Mucosa of descending colon (tissue), 3 donors: ENCODE results near the gene TUBA1A. TPM values are rescaled to one million over a fixed set of nuclear protein-coding genes. Genes with fewer than 3 reads are reported as not detected.
"Not testable (repeated sequence)": the region's sequence is repeated elsewhere in the genome, so short reads cannot be mapped to it uniquely, and the experiment has no call there.

Source experiments
- ATAC-seq: fragments of 200-7000 bp; cut with Tn5 transposase; one replicate; pipeline ENCODE4 v1.9.1; 2020; ENCODE audit warnings: mild to moderate bottlenecking, moderate library complexity
- DNase-seq, 3 donors: peaks; one replicate each; pipeline ENCODE4 v3.0.0-alpha.2; 2020
- H3K36me3 ChIP-seq: fragments of 200-600 bp; one replicate; pipeline ENCODE4 v1.8.0; 2021; ENCODE audit warnings: low read depth, mild to moderate bottlenecking
- H3K4me1 ChIP-seq: fragments of 200-600 bp; one replicate; pipeline ENCODE4 v1.8.0; 2021; ENCODE audit warnings: low read depth, mild to moderate bottlenecking
- H3K4me3 ChIP-seq: fragments of 200-600 bp; one replicate; pipeline ENCODE4 v1.8.0; 2021; ENCODE audit warnings: mild to moderate bottlenecking
- H3K9me3 ChIP-seq: fragments of 200-600 bp; one replicate; pipeline ENCODE4 v1.8.0; 2021; ENCODE audit warnings: mild to moderate bottlenecking
- intact Hi-C, 2 donors: fragments of 100-400 bp; cut with DNase I in 1 of 2; cut with micrococcal nuclease in 1 of 2; formaldehyde crosslinking; loops; one replicate each; pipeline versions ENCODE4 v1.11.0 to v1.11.1; 2022; cut with DNase I, micrococcal nuclease
- total RNA-seq, 3 donors: library from RNA; stranded (reverse); fragmentation: NEBNext Ultra II Directional in 2 of 3; extraction: Animal tissue kit (Norgen Biotek cat#: 25700) in 2 of 3; gene quantifications; one replicate each; pipeline versions ENCODE4 v1.2.1 to v1.2.4, GENCODE V29; 2021 to 2023
- TF ChIP-seq, protein P1 (sequence below): fragments of 200-600 bp; IDR thresholded peaks from one replicate; pipeline ENCODE4 v1.8.0; 2022; ENCODE audit warnings: antibody characterized with exemption, mild to moderate bottlenecking
- donor health status: DM: no; HTN: no; CAD: no; lungs with moderate emphysema.
- donor health status: DM: no; HTN: no; CAD: no.
- donor health status: DM: no; HTN: yes; CAD: no.

TUBA1A gene
- total RNA-seq, 3 donors from 2014 or later: 20.5 to 295 (median 64.4) TPM

GRCh38 chr12:49137476-49137875 lies 51.4 kb downstream of the TUBA1A start:
- DNase-seq: no peak
- Histone ChIP-seq H3K36me3 (no peaks in the 10 kb centered on the region), H3K4me1 (no peaks in the 10 kb centered on the region), H3K4me3 (no peak overlapping the region), H3K9me3 (no peaks in the 10 kb centered on the region)
- no peak for ATAC-seq
- TF ChIP-seq, protein P1, sequence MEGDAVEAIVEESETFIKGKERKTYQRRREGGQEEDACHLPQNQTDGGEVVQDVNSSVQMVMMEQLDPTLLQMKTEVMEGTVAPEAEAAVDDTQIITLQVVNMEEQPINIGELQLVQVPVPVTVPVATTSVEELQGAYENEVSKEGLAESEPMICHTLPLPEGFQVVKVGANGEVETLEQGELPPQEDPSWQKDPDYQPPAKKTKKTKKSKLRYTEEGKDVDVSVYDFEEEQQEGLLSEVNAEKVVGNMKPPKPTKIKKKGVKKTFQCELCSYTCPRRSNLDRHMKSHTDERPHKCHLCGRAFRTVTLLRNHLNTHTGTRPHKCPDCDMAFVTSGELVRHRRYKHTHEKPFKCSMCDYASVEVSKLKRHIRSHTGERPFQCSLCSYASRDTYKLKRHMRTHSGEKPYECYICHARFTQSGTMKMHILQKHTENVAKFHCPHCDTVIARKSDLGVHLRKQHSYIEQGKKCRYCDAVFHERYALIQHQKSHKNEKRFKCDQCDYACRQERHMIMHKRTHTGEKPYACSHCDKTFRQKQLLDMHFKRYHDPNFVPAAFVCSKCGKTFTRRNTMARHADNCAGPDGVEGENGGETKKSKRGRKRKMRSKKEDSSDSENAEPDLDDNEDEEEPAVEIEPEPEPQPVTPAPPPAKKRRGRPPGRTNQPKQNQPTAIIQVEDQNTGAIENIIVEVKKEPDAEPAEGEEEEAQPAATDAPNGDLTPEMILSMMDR: no peak
- intact Hi-C loops: loop anchor here in 1 of 2 donors (10.0 kb wide), 1 partner anchor 47 kb away; the partner anchor contains the start of gene TUBA1A

DNA sequence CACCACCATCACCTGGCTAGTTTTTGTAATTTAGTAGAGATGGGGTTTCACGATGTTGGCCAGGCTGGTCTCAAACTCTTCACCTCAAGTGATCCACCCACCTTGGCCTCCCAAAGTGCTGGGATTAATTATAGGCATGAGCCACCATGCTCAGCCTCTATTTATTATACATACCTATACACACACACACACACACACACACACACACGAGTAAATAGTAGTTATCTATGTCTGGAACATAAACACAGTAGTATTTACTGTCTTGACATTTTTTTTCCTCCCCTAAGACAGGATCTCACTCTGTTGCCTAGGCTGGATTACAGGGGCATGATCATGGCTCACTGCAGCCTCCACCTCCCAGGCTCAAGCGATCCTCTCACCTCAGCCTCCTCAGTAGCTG lies 51.9 kb downstream of the TUBA1A start:
- not testable (repeated sequence) for DNase-seq, H3K9me3 ChIP-seq, H3K4me1 ChIP-seq, ATAC-seq, H3K36me3 ChIP-seq, H3K4me3 ChIP-seq
- intact Hi-C loops: loop anchor here in 1 of 2 donors (10.0 kb wide), 1 partner anchor 48 kb away; the partner anchor contains the start of gene TUBA1A

Other genes starting within 250 kb of the TUBA1A start
- 100 to 1,000 TPM; 207 to 280 (median 266) TPM for gene ARF3, start 231.6 kb downstream of the TUBA1A start, total RNA-seq
- 1 to 10 TPM in 1 of 3 donors, under 1 TPM in 2; 0.49 to 1.1 (median 0.76) TPM for gene WNT10B, start 217.3 kb downstream of the TUBA1A start, total RNA-seq
- not detected for gene WNT1, start 210.8 kb downstream of the TUBA1A start, total RNA-seq
- under 1 TPM in 1 of 3 donors, not detected in 2; 0.12 TPM for gene DDN, start 189.7 kb downstream of the TUBA1A start, total RNA-seq
- 10 to 100 TPM; 51.5 to 60.1 (median 52.2) TPM for gene PRKAG1, start 170.3 kb downstream of the TUBA1A start, total RNA-seq
- 100 to 1,000 TPM in 1 of 3 donors, 10 to 100 TPM in 2; 83.3 to 102 (median 88.5) TPM for gene KMT2D, start 128.3 kb downstream of the TUBA1A start, total RNA-seq
- gene RHEBL1, start 119.1 kb downstream of the TUBA1A start, total RNA-seq: under 1 TPM; 0.23 to 0.58 (median 0.38) TPM
- gene DHH, start 94.3 kb downstream of the TUBA1A start, total RNA-seq: under 1 TPM; 0.26 to 0.54 (median 0.46) TPM
- 10 to 100 TPM; 46.1 to 77.4 (median 68.1) TPM for gene LMBR1L, start 78.2 kb downstream of the TUBA1A start, total RNA-seq
- gene TUBA1B, start 57.7 kb downstream of the TUBA1A start, total RNA-seq: 100 to 1,000 TPM; 391 to 679 (median 491) TPM
- gene TUBA1C, start 76.0 kb upstream of the TUBA1A start, total RNA-seq: 100 to 1,000 TPM; 128 to 260 (median 236) TPM
- 10 to 100 TPM in 1 of 3 donors, 1 to 10 TPM in 2; 5.1 to 69.5 (median 8.6) TPM for gene PRPH, start 106.1 kb upstream of the TUBA1A start, total RNA-seq
- 10 to 100 TPM in 1 of 3 donors, 1 to 10 TPM in 2; 4.4 to 18.8 (median 5.8) TPM for gene TROAP, start 134.2 kb upstream of the TUBA1A start, total RNA-seq
- gene C1QL4, start 148.1 kb upstream of the TUBA1A start, total RNA-seq: not detected
- 10 to 100 TPM in 2 of 3 donors, 1 to 10 TPM in 1; 6.7 to 45.7 (median 37.0) TPM for gene DNAJC22, start 157.8 kb upstream of the TUBA1A start, total RNA-seq
- 10 to 100 TPM; 15.0 to 19.8 (median 18.3) TPM for gene SPATS2, start 178.4 kb upstream of the TUBA1A start, total RNA-seq